Upper lobe of left lung (tissue), 4 donors: ENCODE measurements around the gene PRLH.

Source experiments
- CTCF ChIP-seq, 6 experiments: fragments of 450-650 bp in 4 of 6; fragments of 200-600 bp in 2 of 6; sonication (generic) in 2 of 6; IDR thresholded peaks; one replicate each; pipeline ENCODE4 v1.5.1; 2016 to 2019; ENCODE audit warnings: antibody characterized with exemption in 6 of 6
- POLR2AphosphoS5 ChIP-seq, 2 donors: sonication (generic); formaldehyde crosslinking; IDR thresholded peaks; one replicate each; pipeline ENCODE4 v1.5.1; 2017; ENCODE audit warnings: antibody characterized with exemption in 2 of 2

- TF ChIP-seq CTCF (IDR thresholded peaks at IDR 0.05) (no peak), POLR2AphosphoS5 (IDR thresholded peaks at IDR 0.05) (no peak)
Measured at GRCh38 chr2:237530472-237531433, 35.6 kb upstream of the PRLH start.
